ENCODE results near the gene ACTR3.

The ACTR3 gene

GRCh38 chr2:113857464-113857863, 32.4 kb upstream of the ACTR3 start:
- TF ChIP-seq CTCF (conservative IDR thresholded peaks at IDR 0.05; ENCODE audit: low read depth, low read length), result no peak
- Histone ChIP-seq H3K27me3 (ENCODE audit: insufficient read depth, low read depth) (no peaks in the 10 kb centered on the region), H3K36me3 (ENCODE audit: insufficient read depth) (no peaks in the 10 kb centered on the region), H3K27ac (no peak overlapping the region), H4K20me1 (ENCODE audit: insufficient read depth) (no peaks in the 10 kb centered on the region), H3K4me2 (no peak overlapping the region), H2AFZ (ENCODE audit: low read depth) (no peak overlapping the region), H3K4me3 (IDR thresholded peaks at IDR 0.05; ENCODE audit: insufficient read depth, low read depth, low read length) (no peak overlapping the region), H3K9ac (no peak overlapping the region), H3K79me2 (ENCODE audit: insufficient read depth, low read depth) (no peaks in the 10 kb centered on the region), H3K4me1 (ENCODE audit: low read depth, poor library complexity, severe bottlenecking) (peaks cover 14% of the 10 kb centered on the region)

GRCh38 chr2:113858764-113859163, 31.1 kb upstream of the ACTR3 start:
- H3K4me2 ChIP-seq, result no peak overlapping the region
- no peak overlapping the region for H3K9ac ChIP-seq
- no peaks in the 10 kb centered on the region for H4K20me1 ChIP-seq (ENCODE audit: insufficient read depth)
- peaks cover 14% of the 10 kb centered on the region for H3K4me1 ChIP-seq (ENCODE audit: low read depth, poor library complexity, severe bottlenecking)
- no peak overlapping the region for H3K27ac ChIP-seq
- H3K36me3 ChIP-seq (ENCODE audit: insufficient read depth), result no peaks in the 10 kb centered on the region
- H3K79me2 ChIP-seq (ENCODE audit: insufficient read depth, low read depth), result no peaks in the 10 kb centered on the region
- no peak overlapping the region for H2AFZ ChIP-seq (ENCODE audit: low read depth)
- H3K4me3 ChIP-seq (IDR thresholded peaks at IDR 0.05; ENCODE audit: insufficient read depth, low read depth, low read length), result no peak overlapping the region
- H3K27me3 ChIP-seq (ENCODE audit: insufficient read depth, low read depth), result no peaks in the 10 kb centered on the region
- no peak for TF ChIP-seq CTCF (conservative IDR thresholded peaks at IDR 0.05; ENCODE audit: low read depth, low read length)

- Histone ChIP-seq H3K79me2 (ENCODE audit: insufficient read depth, low read depth) (no peaks in the 10 kb centered on the region), H3K4me2 (no peak overlapping the region), H4K20me1 (ENCODE audit: insufficient read depth) (no peaks in the 10 kb centered on the region), H3K27me3 (ENCODE audit: insufficient read depth, low read depth) (no peaks in the 10 kb centered on the region), H2AFZ (ENCODE audit: low read depth) (no peak overlapping the region), H3K27ac (no peak overlapping the region), H3K4me3 (IDR thresholded peaks at IDR 0.05; ENCODE audit: insufficient read depth, low read depth, low read length) (no peak overlapping the region), H3K36me3 (ENCODE audit: insufficient read depth) (no peaks in the 10 kb centered on the region), H3K9ac (no peak overlapping the region), H3K4me1 (ENCODE audit: low read depth, poor library complexity, severe bottlenecking) (peaks cover 14% of the 10 kb centered on the region)
- no peak for TF ChIP-seq CTCF (conservative IDR thresholded peaks at IDR 0.05; ENCODE audit: low read depth, low read length)
Observed at GRCh38 chr2:113861740-113862139, 28.1 kb upstream of the ACTR3 start.

- Histone ChIP-seq H3K4me3 (IDR thresholded peaks at IDR 0.05; ENCODE audit: insufficient read depth, low read depth, low read length) (no peak overlapping the region), H3K4me1 (ENCODE audit: low read depth, poor library complexity, severe bottlenecking) (peaks cover 14% of the 10 kb centered on the region), H3K79me2 (ENCODE audit: insufficient read depth, low read depth) (no peaks in the 10 kb centered on the region), H2AFZ (ENCODE audit: low read depth) (no peak overlapping the region), H3K27me3 (ENCODE audit: insufficient read depth, low read depth) (no peaks in the 10 kb centered on the region), H3K36me3 (ENCODE audit: insufficient read depth) (no peaks in the 10 kb centered on the region), H4K20me1 (ENCODE audit: insufficient read depth) (no peaks in the 10 kb centered on the region), H3K4me2 (no peak overlapping the region), H3K27ac (no peak overlapping the region), H3K9ac (no peak overlapping the region)
- TF ChIP-seq CTCF (conservative IDR thresholded peaks at IDR 0.05; ENCODE audit: low read depth, low read length), result no peak
Observed at GRCh38 chr2:113863144-113863543, 26.7 kb upstream of the ACTR3 start.

All from KMS-11 (cell line).